HG03520 (cell line): Measurements from ENCODE around the gene ITPRIPL1.

Experiments
- ATAC-seq: cut with Tn5 transposase; IDR thresholded peaks from one replicate; pipeline ENCODE4 v1.9.1; 2021; ENCODE audit warnings: mild to moderate bottlenecking, moderate library complexity; ENCODE audit not compliant: unreplicated experiment

The ITPRIPL1 gene

GRCh38 chr2:96353606-96354101 is 28.5 kb downstream of the ITPRIPL1 start:
- ATAC-seq = no peak

DNA sequence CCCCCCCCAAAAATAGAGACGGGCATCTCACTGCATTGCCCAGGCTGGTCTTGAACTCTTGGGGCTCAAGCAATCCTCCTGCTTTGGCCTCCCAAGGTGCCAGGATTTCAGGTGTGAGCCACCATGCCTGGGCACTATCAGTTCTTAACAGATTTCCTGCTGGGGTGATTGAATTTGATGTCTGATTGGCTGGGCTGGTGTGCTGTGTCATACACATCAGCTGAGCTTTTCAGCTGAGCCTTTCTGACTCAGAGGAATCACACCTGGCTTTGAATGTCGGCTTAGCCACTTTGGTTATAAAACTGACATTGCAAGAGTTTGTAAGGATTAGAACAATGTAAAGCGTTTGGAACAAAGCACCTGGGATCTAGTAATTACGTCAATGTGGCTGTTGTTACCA is 29.4 kb downstream of the ITPRIPL1 start:
- ATAC-seq = no peak

DNA sequence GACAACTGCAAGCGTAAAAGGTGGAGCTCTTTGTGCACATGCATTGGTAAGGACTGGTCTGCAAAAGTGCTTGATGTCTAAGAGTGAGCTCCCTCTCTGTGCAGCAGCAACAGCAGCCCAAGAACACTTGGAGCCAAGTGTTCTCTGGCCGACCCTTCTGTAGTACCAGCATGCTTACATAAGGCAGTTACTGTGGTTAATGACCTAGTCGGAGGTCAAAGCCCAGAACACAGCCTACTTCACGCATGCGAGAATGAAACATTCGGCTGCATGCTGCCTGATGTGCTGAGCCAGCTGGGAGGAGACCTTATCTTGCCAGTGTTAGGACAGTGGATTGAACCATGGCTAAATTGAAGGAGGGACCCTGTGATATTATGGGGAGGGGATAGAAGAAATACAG is 31.8 kb downstream of the ITPRIPL1 start:
- ATAC-seq = no peak

DNA sequence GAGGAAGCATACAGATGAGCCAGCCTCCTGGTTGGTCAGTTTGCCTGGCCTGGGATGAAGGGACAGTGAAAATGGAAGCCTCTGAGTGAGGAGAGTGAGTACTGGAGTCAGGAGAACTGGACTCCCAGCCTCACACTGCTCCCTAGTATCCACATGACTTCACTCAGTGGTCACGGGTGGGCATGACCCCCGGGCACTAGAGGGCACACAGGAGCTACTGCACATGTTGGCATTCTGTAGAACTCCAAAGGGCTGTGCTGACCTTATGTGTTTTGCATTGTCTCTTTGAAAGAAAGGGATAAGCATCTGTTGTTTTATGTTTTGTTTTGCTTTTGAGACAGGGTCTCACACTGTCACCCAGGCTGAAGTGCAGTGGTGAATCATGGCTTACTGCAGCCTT is 34.2 kb downstream of the ITPRIPL1 start:
- no peak for ATAC-seq

GRCh38 chr2:96359866-96360265 is 34.7 kb downstream of the ITPRIPL1 start:
- no peak for ATAC-seq

- no peak for ATAC-seq
Observed at GRCh38 chr2:96361751-96362150, 36.6 kb downstream of the ITPRIPL1 start.

DNA sequence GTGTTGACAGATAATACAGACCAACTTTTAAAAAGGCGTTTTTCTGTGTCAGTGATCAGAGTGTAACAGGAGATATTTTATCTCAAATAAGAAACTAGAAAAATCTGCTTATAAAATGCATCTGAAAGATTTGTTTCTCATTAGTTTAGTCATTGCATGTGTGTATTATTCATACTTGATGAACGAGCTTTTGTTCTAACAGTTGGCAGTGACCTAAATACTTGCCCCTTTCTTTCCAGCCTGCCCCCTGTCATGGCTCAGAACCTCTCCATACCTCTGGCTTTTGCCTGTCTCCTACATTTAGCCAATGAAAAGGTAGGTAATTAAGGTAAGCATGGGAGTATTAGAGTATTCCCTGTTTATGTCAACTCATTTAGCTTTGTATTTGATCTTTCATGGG is 44.1 kb downstream of the ITPRIPL1 start:
- no peak for ATAC-seq

DNA sequence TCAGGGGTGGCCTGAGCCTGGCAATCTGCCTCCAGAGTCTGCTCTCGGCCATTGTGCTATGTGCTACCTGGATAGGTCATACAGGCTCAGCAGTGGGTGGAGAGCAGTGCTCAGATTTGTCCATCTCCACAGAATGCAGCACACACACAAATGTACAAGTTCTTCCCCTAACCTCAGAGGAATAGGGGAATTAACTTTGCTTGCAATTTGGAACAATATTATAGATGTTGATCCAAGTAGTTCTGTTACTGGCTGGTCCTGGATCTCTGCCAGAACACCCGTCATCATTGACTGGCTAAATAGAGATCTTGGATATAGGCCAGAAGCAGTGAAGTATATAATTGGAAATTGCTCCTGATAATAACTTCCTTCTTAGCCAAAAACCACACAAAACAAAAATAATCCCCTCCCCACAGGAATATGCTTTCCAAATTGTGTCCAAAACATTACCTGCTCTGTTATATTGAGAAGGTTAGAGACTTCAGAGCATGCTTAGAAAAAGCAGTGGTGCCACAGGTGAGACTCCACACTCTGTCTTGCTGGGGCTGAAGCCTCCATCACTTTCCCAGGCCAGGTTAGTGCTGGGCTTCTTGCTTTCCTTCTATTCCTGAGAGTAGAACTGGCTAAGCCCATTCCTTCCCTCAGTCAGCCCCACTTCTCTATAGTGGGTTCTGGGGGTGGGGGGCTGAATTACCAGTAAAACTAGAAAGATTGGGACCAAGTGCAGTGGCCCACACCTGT is 49.3 kb downstream of the ITPRIPL1 start:
- no peak for ATAC-seq
